Stimulated activated CD8-positive, alpha-beta memory T cell treated with anti-CD3 and anti-CD28 coated beads, Interleukin-2, amount 100 ng/mL, for 48 hours (primary cell): Measurements from ENCODE around the gene CACNA1F.

ENCODE experiments used
- DNase-seq, 2 donors: peaks; one replicate each; pipeline ENCODE4 v3.0.0-alpha.2; 2020; ENCODE audit warnings: low read depth in 2 of 2

Gene CACNA1F

GRCh38 chrX:49257846-49258748, 25.0 kb upstream of the CACNA1F start:
- no peak for DNase-seq

DNA sequence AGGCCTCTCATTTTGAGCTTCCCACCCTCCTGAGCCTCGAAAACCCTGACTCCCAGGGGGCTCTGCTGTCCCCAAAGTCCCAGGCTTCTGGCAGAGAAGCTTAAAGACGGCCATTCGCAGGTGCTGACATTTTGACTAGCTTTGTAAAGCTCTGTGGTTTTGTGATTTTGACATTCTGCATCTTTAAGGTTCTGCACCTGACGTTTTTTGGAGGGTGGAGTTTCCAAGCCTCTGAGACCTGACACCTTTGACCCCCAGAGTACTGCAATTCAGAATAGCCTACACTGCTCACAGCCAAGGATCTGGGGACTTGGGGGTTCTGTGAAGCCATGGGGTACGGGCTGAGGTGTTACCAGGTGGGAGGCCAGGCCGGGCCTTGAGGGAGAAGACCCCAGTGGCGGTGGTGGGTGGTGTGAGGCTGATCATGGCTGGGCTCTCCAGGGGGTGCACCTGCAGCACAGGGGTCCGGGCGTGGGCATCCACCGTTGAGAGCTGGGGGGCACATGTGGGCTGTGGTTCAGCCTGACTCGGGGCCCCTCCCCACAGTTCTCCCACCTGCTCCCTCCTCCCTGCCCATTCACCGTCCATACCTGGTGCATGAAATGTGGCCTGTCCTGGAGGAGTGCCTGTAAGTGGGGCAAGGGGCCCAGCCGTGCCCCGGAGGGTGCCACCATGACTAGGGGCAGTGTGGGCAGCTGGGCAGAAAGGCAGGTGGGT, 24.1 kb upstream of the CACNA1F start:
- DNase-seq: no peak

- no peak for DNase-seq
Measured at GRCh38 chrX:49256268-49256995, 23.3 kb upstream of the CACNA1F start.

DNA sequence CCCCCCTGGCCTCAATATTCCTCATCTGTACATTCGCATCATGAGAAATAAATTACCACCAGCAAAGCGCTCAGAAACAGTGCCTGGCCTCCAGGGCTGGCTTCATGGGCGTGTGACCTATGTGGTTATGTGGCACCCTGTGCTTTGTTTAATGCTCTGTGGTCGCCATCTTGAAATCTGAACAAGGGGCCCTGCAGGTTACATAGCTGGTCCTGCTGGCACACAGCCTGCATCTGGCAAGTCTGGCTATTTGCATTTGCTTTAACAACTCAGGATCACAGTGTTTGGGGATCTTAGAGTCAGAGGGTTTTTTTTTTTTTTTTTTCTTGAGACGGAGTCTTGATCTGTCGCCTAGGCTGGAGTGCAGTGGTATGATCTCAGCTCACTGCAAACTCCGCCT, 21.5 kb upstream of the CACNA1F start:
- no peak for DNase-seq

DNA sequence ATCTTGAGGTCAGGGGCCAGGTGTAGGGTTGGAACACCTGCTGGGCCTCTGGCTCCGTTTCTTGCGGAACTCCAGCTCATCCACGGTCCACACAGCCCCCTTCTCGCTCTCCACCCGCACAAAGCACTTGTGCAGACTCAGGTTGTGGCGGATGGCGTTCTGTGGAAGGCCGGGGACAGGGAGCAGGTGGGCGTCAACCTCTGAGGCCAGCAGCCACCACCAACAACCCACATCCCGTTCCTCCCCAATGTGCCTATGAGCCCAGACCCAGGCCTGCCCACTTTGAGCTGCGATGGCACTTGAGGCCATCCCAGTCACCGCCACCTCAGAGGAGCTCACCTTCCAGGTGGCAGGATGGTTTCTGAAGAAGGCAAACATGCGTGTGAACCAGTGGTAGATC, 18.2 kb upstream of the CACNA1F start:
- DNase-seq: no peak

- DNase-seq: no peak
Measured at GRCh38 chrX:49250578-49250977, 17.4 kb upstream of the CACNA1F start.

DNA sequence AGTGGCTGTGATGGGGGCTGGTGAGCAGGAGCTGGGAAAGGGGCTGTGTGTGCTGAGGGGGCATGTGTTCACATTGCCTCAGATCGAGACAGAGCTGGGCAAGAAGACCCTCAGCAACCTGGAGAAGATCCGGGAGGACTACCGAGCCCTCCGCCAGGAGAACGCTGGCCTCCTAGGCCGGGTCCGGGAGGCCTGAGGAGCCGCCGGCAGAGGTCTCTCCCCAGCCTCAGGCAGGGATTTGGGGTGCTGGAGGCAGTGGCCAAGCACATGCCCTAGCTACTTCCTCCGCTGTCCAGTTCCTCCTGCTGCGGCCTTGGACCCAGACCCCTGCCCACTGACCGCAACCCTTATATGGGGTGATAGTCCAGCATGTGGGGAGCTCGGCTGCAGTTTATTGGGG, 16.9 kb upstream of the CACNA1F start:
- no peak for DNase-seq

DNA sequence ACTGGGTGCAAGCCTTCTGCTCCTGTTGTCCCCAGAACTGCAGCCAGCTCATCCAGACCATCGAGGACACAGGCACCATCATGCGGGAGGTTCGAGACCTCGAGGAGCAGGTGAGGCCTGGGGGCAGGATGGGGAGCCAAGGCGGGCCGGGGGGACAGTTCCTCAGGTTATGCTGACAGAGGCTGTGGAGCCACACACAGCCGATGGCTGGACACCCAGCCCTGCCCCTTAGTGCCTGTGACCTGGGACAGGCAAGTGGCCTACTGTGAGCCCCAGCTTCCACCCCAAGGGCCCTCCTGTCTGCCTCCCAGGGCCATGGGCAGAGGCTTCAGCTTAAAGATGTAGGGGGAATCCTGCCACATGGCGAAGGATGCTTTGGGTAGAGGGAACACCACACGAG, 16.5 kb upstream of the CACNA1F start:
- DNase-seq: no peak

- DNase-seq: no peak
Measured at GRCh38 chrX:49249071-49249470, 15.9 kb upstream of the CACNA1F start.

GRCh38 chrX:49247916-49248811, 15.0 kb upstream of the CACNA1F start:
- no peak for DNase-seq

DNA sequence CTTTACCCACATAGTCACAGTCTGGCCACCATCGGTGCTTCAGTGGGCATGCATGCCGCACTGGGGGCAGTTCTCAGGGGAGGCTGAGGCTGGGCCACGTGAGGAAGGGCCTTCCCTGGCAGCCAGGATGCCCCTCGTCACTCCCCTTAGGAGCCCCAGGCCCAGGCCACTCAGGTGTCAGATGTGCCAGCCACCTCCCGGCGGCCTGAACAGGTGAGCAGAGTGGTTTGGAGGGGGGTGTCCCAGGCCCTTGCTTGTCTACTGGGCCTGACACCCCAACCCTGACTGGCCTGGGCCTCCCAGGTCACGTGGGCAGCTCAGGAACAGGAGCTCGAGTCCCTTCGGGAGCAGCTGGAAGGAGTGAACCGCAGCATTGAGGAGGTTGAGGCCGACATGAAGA, 14.2 kb upstream of the CACNA1F start:
- DNase-seq: no peak

GRCh38 chrX:49246541-49246940, 13.4 kb upstream of the CACNA1F start:
- no peak for DNase-seq

- DNase-seq: no peak
Measured at GRCh38 chrX:49244207-49244606, 11.1 kb upstream of the CACNA1F start.

DNA sequence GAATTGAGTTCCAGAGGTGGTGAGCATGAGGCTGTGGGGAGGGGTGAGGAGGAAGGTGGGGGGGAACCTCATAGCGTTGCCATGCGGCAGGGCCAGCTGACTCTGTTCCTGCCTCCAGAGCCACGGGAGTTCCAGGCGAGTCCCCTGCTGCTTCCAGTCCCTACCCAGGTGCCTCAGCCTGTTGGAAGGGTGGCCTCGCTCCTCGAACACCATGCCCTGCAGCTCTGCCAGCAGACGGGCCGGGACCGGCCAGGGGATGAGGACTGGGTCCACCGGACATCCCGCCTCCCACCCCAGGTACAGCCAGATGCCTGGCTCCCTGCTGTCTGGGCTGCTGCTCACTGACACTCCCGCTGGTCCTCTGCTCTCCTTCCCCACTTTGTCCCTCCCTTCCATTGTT, 10.0 kb upstream of the CACNA1F start:
- DNase-seq: no peak

DNA sequence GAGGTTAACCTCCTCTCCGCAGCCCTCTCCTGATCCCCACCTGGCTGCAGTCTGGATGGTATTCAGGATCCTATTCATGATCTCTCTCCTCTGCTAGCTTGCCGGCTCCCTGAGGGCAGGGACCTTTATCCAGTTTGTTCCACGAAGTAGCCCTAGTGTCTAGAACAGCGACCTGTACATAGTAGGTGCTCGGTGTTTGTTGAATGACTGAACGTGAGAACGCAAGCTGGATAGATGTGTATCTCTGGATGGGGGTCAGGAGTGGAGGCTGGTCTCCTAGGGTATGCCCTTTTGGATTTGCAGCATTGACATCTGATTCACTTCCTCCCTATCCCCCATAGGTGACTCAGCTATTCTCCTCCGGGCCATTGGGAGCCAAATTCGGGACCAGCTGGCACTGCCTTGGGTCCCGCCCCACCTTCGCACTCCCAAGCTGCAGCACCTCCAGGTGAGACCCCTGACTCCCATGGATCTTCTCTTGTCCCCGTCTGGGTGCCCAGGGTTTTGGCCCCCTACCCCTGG, 9.5 kb upstream of the CACNA1F start:
- no peak for DNase-seq

- no peak for DNase-seq
Measured at GRCh38 chrX:49238735-49239134, 5.6 kb upstream of the CACNA1F start.

DNA sequence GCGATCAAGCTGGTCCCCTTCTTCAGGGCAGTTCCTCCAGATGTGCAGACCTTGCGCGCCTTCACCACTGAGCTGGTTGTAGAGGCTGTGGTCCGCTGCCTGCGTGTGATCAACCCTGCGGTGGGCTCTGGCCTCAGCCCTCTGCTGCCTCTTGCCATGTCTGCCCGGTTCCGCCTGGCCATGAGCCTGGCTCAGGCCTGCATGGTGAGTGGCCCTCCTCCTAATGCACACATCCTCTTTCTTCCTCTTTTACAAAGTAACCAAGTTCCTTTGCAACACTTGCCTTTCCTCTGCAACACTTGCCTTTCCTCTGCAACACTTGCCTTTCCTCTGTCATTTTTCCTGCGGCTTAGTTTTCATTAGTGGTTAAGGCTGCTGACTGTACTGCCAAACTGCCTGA, 3.9 kb upstream of the CACNA1F start:
- no peak for DNase-seq

DNA sequence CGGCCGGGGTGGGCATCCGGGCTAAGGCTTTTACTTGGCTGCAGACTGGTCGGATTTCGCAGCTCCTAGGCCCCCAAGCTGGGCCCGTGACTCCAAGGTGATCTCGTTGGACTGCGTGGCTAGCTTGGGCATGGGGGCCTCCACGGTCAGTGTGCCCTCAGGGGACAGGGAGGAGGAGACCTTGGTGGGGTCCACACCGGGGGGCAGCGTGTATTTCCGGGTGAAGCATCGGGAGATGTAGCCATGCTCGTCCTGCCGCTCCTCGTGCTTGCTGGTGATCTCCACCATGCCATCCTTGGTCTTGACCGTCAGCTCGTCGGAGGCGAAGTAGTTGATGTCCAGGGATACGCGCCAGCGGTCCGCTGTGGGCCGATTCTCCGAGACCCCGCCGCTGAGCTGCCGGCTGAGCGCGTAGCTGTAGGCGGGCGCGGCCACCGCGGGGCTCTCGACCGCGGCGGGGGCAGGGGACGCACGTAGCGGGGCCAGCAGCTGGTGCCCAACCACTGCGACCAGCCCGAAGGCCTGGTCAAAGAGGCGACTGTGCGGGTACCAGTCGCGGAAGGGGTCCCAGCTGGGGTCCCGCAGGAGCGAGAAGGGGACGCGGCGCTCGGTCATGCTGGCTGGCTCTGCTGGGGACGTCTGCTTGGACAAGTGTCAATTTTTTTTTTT, 881 bp upstream of the CACNA1F start:
- no peak for DNase-seq

GRCh38 chrX:49232525-49232924, 615 bp downstream of the CACNA1F start:
- DNase-seq: no peak

DNA sequence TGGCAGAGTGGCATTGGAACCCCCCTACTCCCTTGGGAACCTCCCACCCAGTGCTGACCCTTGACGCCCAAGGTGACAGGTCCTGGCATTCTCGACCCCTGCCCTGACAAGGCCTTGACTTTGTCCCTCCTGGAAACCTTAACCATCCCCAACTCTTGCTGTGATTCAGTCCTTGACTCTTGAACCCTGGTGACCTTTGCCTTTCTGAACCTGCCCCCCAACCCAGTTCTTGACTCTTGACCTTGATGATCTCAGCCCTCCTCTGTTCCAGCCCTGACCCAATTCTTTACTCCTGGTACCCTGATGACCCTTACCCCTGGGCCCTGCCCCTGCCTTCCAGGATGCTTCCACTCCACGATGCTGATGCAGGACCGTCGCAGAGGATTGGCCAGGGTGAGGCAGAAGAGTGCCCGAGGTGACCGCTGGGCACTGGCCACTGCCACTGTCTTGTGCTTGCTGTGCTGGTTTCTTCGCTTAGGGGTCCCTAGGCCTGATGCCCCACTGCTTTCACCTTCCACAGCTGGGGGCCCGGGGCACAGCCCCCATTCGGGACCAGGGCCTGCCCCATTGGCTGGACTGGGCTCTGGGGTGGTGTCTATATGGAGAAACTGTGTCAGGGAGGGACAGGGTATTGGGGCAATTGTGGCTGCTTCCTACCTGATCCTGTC, 1.7 kb downstream of the CACNA1F start:
- DNase-seq: no peak
